HUES6 (cell line): ENCODE results near the gene PCDH9.

Experiments
- H3K27ac ChIP-seq: 2 replicates; pipeline ENCODE4 v1.7.0; 2013; ENCODE audit warnings: low read depth, mild to moderate bottlenecking, low read length, inconsistent platforms
- H3K27me3 ChIP-seq: 2 replicates; pipeline ENCODE4 v1.6.1; 2013; ENCODE audit warnings: low read length; ENCODE audit not compliant: control insufficient read depth, insufficient read depth
- H3K36me3 ChIP-seq: 2 replicates; pipeline ENCODE4 v1.6.1; 2013; ENCODE audit warnings: low read length; ENCODE audit not compliant: control insufficient read depth, insufficient read depth
- H3K4me1 ChIP-seq: 2 replicates; pipeline ENCODE4 v1.6.1; 2013; ENCODE audit warnings: low read length; ENCODE audit not compliant: control insufficient read depth, insufficient read depth
- H3K4me3 ChIP-seq: 2 replicates; pipeline ENCODE4 v1.5.1; 2013; ENCODE audit warnings: low read depth, low read length
- H3K9ac ChIP-seq: one replicate; pipeline ENCODE4 v1.6.1; 2013; ENCODE audit warnings: mild to moderate bottlenecking, low read length
- H3K9me3 ChIP-seq: 2 replicates; pipeline ENCODE4 v1.6.1; 2013; ENCODE audit warnings: low read depth, low read length; ENCODE audit not compliant: control insufficient read depth, insufficient read depth

Gene PCDH9

DNA sequence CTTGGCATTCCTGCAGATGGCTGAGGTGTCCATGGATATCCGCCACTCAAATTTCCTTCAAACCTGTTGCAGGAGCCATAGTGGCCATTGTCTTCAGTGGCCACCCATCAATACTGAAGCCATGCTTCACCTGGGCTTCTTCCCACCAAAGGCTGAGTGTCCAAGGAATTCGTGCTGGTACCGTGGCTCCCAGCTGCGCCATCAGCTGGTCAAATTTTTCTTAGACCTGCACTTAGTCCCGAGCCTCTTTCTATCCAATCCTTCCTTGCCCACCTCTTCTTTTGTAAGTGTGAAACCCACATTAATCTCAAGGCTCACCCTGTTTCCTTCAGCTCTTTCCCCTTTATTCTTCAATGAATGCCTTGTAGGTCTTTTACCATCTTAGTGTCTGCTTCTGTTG is 152.1 kb downstream of the PCDH9 start:
- Histone ChIP-seq H3K27ac (no peak overlapping the region), H3K4me3 (no peak overlapping the region), H3K27me3 (no peaks in the 10 kb centered on the region), H3K9ac (no peak overlapping the region), H3K9me3 (no peaks in the 10 kb centered on the region), H3K36me3 (no peaks in the 10 kb centered on the region), H3K4me1 (no peaks in the 10 kb centered on the region)

- H3K9ac ChIP-seq = no peak overlapping the region
Observed at GRCh38 chr13:67077132-67077531, 153.0 kb downstream of the PCDH9 start.

GRCh38 chr13:67076378-67076777 is 153.8 kb downstream of the PCDH9 start:
- H3K4me3 ChIP-seq = no peak overlapping the region
- H3K27me3 ChIP-seq = no peaks in the 10 kb centered on the region
- no peak overlapping the region for H3K27ac ChIP-seq
- no peaks in the 10 kb centered on the region for H3K4me1 ChIP-seq
- H3K36me3 ChIP-seq = no peaks in the 10 kb centered on the region
- H3K9ac ChIP-seq = no peak overlapping the region
- no peaks in the 10 kb centered on the region for H3K9me3 ChIP-seq

More at GRCh38 chr13:67077132-67077531, 153.0 kb downstream of the PCDH9 start:
- Histone ChIP-seq H3K36me3 (no peaks in the 10 kb centered on the region), H3K4me1 (no peaks in the 10 kb centered on the region), H3K4me3 (no peak overlapping the region), H3K27me3 (no peaks in the 10 kb centered on the region), H3K27ac (no peak overlapping the region), H3K9me3 (no peaks in the 10 kb centered on the region)

- no peaks in the 10 kb centered on the region for H3K27me3 ChIP-seq
- H3K4me3 ChIP-seq = no peak overlapping the region
- peaks cover 10% of the 10 kb centered on the region for H3K4me1 ChIP-seq
- no peak overlapping the region for H3K9ac ChIP-seq
- no peaks in the 10 kb centered on the region for H3K36me3 ChIP-seq
- no peaks in the 10 kb centered on the region for H3K9me3 ChIP-seq
- H3K27ac ChIP-seq = no peak overlapping the region
Observed at GRCh38 chr13:67075239-67075638, 154.9 kb downstream of the PCDH9 start.

- Histone ChIP-seq H3K9me3 (no peaks in the 10 kb centered on the region), H3K4me1 (peaks cover 21% of the 10 kb centered on the region), H3K27ac (no peak overlapping the region), H3K4me3 (no peak overlapping the region), H3K27me3 (no peaks in the 10 kb centered on the region), H3K9ac (no peak overlapping the region), H3K36me3 (no peaks in the 10 kb centered on the region)
Observed at GRCh38 chr13:67071918-67072598, 158.1 kb downstream of the PCDH9 start.

GRCh38 chr13:67070306-67070705 is 159.8 kb downstream of the PCDH9 start:
- Histone ChIP-seq H3K9me3 (no peaks in the 10 kb centered on the region), H3K9ac (no peak overlapping the region), H3K36me3 (no peaks in the 10 kb centered on the region)

GRCh38 chr13:67069117-67069767 is 160.9 kb downstream of the PCDH9 start:
- no peaks in the 10 kb centered on the region for H3K27me3 ChIP-seq
- no peaks in the 10 kb centered on the region for H3K36me3 ChIP-seq
- no peak overlapping the region for H3K27ac ChIP-seq
- no peaks in the 10 kb centered on the region for H3K9me3 ChIP-seq
- peaks cover 21% of the 10 kb centered on the region for H3K4me1 ChIP-seq
- no peak overlapping the region for H3K9ac ChIP-seq
- no peak overlapping the region for H3K4me3 ChIP-seq

More at GRCh38 chr13:67070306-67070705, 159.8 kb downstream of the PCDH9 start:
- no peaks in the 10 kb centered on the region for H3K27me3 ChIP-seq
- no peak overlapping the region for H3K4me3 ChIP-seq
- peaks cover 21% of the 10 kb centered on the region for H3K4me1 ChIP-seq
- H3K27ac ChIP-seq = no peak overlapping the region

- H3K9ac ChIP-seq = no peak overlapping the region
- no peaks in the 10 kb centered on the region for H3K36me3 ChIP-seq
- H3K4me1 ChIP-seq = peaks cover 9% of the 10 kb centered on the region
- H3K27me3 ChIP-seq = no peaks in the 10 kb centered on the region
- no peak overlapping the region for H3K27ac ChIP-seq
- no peaks in the 10 kb centered on the region for H3K9me3 ChIP-seq
- no peak overlapping the region for H3K4me3 ChIP-seq
Observed at GRCh38 chr13:67064920-67065319, 165.2 kb downstream of the PCDH9 start.

DNA sequence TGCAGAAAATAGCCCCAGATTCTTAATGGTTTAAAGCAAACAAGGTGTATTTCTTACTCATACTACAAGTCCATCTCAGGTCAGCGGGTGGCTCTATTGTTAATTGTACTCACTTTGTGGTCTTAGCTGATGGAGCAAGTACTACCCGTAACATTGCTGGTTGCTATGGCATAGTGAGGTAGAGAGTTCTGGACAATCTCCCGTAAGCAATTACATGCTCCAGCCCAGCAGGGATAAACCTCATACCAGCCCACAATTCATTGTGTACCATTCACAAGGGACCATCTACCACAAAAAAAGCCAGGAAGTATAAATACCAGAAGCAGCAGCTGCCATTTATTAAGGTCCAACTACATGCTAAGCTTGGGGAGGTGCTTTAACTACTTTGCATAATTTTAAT is 167.1 kb downstream of the PCDH9 start:
- H3K36me3 ChIP-seq = no peaks in the 10 kb centered on the region
- H3K27me3 ChIP-seq = no peaks in the 10 kb centered on the region
- H3K9me3 ChIP-seq = no peaks in the 10 kb centered on the region
- no peak overlapping the region for H3K4me3 ChIP-seq
- H3K27ac ChIP-seq = no peak overlapping the region
- no peak overlapping the region for H3K9ac ChIP-seq
- H3K4me1 ChIP-seq = no peaks in the 10 kb centered on the region

GRCh38 chr13:67062160-67062559 is 168.0 kb downstream of the PCDH9 start:
- Histone ChIP-seq H3K9ac (no peak overlapping the region), H3K27ac (no peak overlapping the region), H3K4me3 (no peak overlapping the region), H3K27me3 (no peaks in the 10 kb centered on the region), H3K36me3 (no peaks in the 10 kb centered on the region), H3K4me1 (no peaks in the 10 kb centered on the region), H3K9me3 (no peaks in the 10 kb centered on the region)

DNA sequence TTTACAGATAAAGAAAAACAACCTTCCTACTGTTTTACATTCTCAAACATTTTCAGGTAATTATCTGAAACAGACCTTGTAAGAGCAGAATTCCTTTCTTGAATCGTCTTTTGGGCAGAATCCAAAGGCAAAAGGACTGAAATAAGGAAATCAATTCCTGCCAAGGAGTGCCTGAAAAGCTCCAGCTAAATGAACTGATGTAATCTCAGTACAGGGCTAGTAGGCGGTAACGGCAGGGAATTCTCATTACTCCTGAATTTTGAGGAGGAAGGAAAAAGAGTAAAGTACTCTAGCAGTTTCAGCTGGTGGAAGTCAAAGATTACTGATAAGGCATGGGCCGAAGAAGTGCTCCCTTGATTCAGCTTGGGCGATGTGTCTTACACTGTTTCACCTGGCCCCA is 168.4 kb downstream of the PCDH9 start:
- Histone ChIP-seq H3K36me3 (no peaks in the 10 kb centered on the region), H3K9me3 (no peaks in the 10 kb centered on the region), H3K27me3 (no peaks in the 10 kb centered on the region), H3K4me3 (no peak overlapping the region), H3K27ac (no peak overlapping the region), H3K9ac (no peak overlapping the region), H3K4me1 (no peaks in the 10 kb centered on the region)
